HepG2 (cell line): Measurements from ENCODE around the gene ADAMTS13. TPM values are rescaled to one million over a fixed set of nuclear protein-coding genes. Genes with fewer than 3 reads are reported as not detected.

ENCODE experiments used
- ATAC-seq: fragments of 200-7000 bp; cut with Tn5 transposase; 3 replicates; pipeline ENCODE4 v1.9.1; 2020; ENCODE audit warnings: mild to moderate bottlenecking, moderate library complexity
- BruUV-seq: library from RNA; stranded (reverse); fragments of 400-500 nt; replicated peaks from 2 replicates; lab custom pipeline; 2021; lab: Mats Ljungman, UMichigan
- CTCF ChIA-PET: fragments of 300-600 bp; formaldehyde crosslinking; extraction: SDS; loops from one replicate; lab custom pipeline; 2021; ENCODE audit warnings: low total read pairs, inconsistent platforms, low intra/inter-chr PET ratio; lab: Yijun Ruan, JAX
- POLR2A ChIA-PET: fragments of 350-600 bp; sonication (Branson Sonifier 250); formaldehyde crosslinking; loops from one replicate; lab custom pipeline; 2020; ENCODE audit warnings: antibody characterized with exemption, inconsistent platforms; lab: Yijun Ruan, JAX
- DNase-seq: peaks from one replicate; pipeline ENCODE4 v3.0.0-alpha.2; 2015; ENCODE audit warnings: low spot score
- FAIRE-seq: peaks from 3 replicates; lab custom pipeline; 2011; peaks lifted over from hg19 to GRCh38; lab: Jason Lieb, UNC
- H2AFZ ChIP-seq: one replicate; pipeline ENCODE4 v1.6.1; 2011; ENCODE audit warnings: low read length, inconsistent platforms
- H3K27ac ChIP-seq: fragments of 300-600 bp; 3 replicates; pipeline ENCODE4 v1.8.0; 2011; ENCODE audit warnings: mixed run types, mild to moderate bottlenecking, mixed read lengths, low read length, inconsistent platforms; ENCODE audit not compliant: insufficient read depth; ENCODE audit errors: extremely low read length
- H3K27me3 ChIP-seq, 2 experiments: fragments of 200-600 bp in 1 of 2; 2 replicates in 1 of 2; 3 replicates in 1 of 2; pipeline versions ENCODE4 v1.6.0 to v1.8.0; 2011; ENCODE audit warnings: low read length in 2 of 2, mild to moderate bottlenecking in 2 of 2, moderate library complexity in 2 of 2, inconsistent platforms in 1 of 2; ENCODE audit not compliant: insufficient read depth in 2 of 2, control insufficient read depth in 1 of 2
- H3K36me3 ChIP-seq, 2 experiments: fragments of 200-600 bp in 1 of 2; replicated peaks in 1 of 2; 2 replicates in 1 of 2; 3 replicates in 1 of 2; pipeline versions ENCODE4 v1.5.1 to v1.8.0; 2011; ENCODE audit warnings: low read length in 2 of 2, inconsistent platforms in 1 of 2; ENCODE audit not compliant: insufficient read depth in 2 of 2, control insufficient read depth in 1 of 2
- H3K4me1 ChIP-seq: 2 replicates; pipeline ENCODE4 v1.5.1; 2012; ENCODE audit warnings: low read length, inconsistent platforms; ENCODE audit not compliant: insufficient read depth
- H3K4me2 ChIP-seq: 2 replicates; pipeline ENCODE4 v1.6.0; 2011; ENCODE audit warnings: low read depth, low read length, inconsistent platforms
- H3K4me3 ChIP-seq, 3 experiments: fragments of 200-600 bp in 1 of 3; sonication (generic), shearing (Covaris generic) in 1 of 3; replicated peaks in 1 of 3; 2 replicates each; pipeline ENCODE4 v1.5.1; 2011 to 2016; ENCODE audit warnings: low read length in 3 of 3, inconsistent platforms in 2 of 3, low read depth in 2 of 3, mild to moderate bottlenecking in 2 of 3, control low read depth in 1 of 3, mixed read lengths in 1 of 3; ENCODE audit not compliant: insufficient read depth in 1 of 3
- H3K79me2 ChIP-seq: one replicate; pipeline ENCODE4 v1.6.1; 2011; ENCODE audit warnings: low read length, inconsistent platforms; ENCODE audit not compliant: insufficient read depth
- H3K9ac ChIP-seq: 2 replicates; pipeline ENCODE4 v1.6.0; 2011; ENCODE audit warnings: mild to moderate bottlenecking, low read depth, low read length, inconsistent platforms; ENCODE audit not compliant: insufficient read depth
- H3K9me3 ChIP-seq: 2 replicates; pipeline ENCODE4 v1.5.1; 2012; ENCODE audit warnings: mild to moderate bottlenecking, low read length
- H4K20me1 ChIP-seq: 2 replicates; pipeline ENCODE4 v1.6.0; 2011; ENCODE audit warnings: inconsistent platforms, mild to moderate bottlenecking, low read length, moderate library complexity; ENCODE audit not compliant: insufficient read depth
- CAMTA2 ChIP-seq: sonication (generic); formaldehyde crosslinking; IDR thresholded peaks from 2 replicates; pipeline ENCODE4 v1.4.0; 2020; ENCODE audit warnings: mild to moderate bottlenecking, missing genetic modification reagents, borderline replicate concordance
- SAP130 ChIP-seq: IDR thresholded peaks from 2 replicates; pipeline ENCODE4 v1.6.1; 2016; ENCODE audit warnings: low read depth
- SP4 ChIP-seq: sonication (generic); formaldehyde crosslinking; IDR thresholded peaks from 2 replicates; pipeline ENCODE4 v1.8.1; 2023; ENCODE audit warnings: mild to moderate bottlenecking, missing genetic modification reagents
- TCF7 ChIP-seq: sonication (generic); IDR thresholded peaks from 2 replicates; pipeline ENCODE4 v1.6.1; 2016; ENCODE audit warnings: antibody characterized with exemption, low read depth
- ZNF343 ChIP-seq: sonication (generic); formaldehyde crosslinking; IDR thresholded peaks from 2 replicates; pipeline ENCODE4 v1.4.0; 2020; ENCODE audit warnings: mild to moderate bottlenecking, missing genetic modification reagents
- ZNF44 ChIP-seq: sonication (generic); formaldehyde crosslinking; IDR thresholded peaks from 2 replicates; pipeline ENCODE4 v1.5.1; 2020; ENCODE audit warnings: mild to moderate bottlenecking, missing genetic modification reagents
- WGBS: methylation state at CpG from one replicate; pipeline ENCODE4 v1.1.6; 2017; ENCODE audit warnings: low lambda C conversion rate; 5-methylcytosine and 5-hydroxymethylcytosine counted together
- in situ Hi-C: cut with HindIII; loops from 2 replicates; pipeline ENCODE4 v1.10.0; 2017; ENCODE audit warnings: low pct_unique_long_range_greater_than_20kb; ENCODE audit not compliant: extremely low pct_ligation_motif_present
- intact Hi-C: fragments of 100-400 bp; cut with micrococcal nuclease; formaldehyde crosslinking; loops from one replicate; pipeline ENCODE4 v1.10.0; 2022; ENCODE audit not compliant: unreplicated experiment
- polyA plus RNA-seq, 8 experiments: library from polyadenylated mRNA; depleted of rRNA in 3 of 8; stranded (reverse) in 7 of 8; unstranded in 1 of 8; fragments of >200 nt; fragmentation: Illumina TruSeq in 4 of 8; extraction: Trizol in 4 of 8; gene quantifications; 2 replicates each; pipeline versions ENCODE4 v1.2.1 to v1.2.3, GENCODE V29; 2011 to 2016; ENCODE audit warnings: low read depth in 4 of 8, missing spikeins in 1 of 8, mixed read lengths in 1 of 8; ENCODE audit not compliant: insufficient read depth in 1 of 8
- total RNA-seq, 5 experiments: library from RNA; depleted of rRNA; stranded (reverse); fragments of >200 nt; fragmentation: Illumina TruSeq; extraction: Trizol; gene quantifications; 2 replicates each; pipeline ENCODE4 v1.2.3, GENCODE V29; 2016; ENCODE audit warnings: low read depth in 1 of 5
- TF ChIP-seq, protein P1 (sequence below): sonication (generic); formaldehyde crosslinking; conservative IDR thresholded peaks from 2 replicates; pipeline ENCODE4 v1.5.0; 2020; ENCODE audit warnings: missing genetic modification reagents
- TF ChIP-seq, protein P2 (sequence below): sonication (generic); formaldehyde crosslinking; IDR thresholded peaks from 2 replicates; pipeline ENCODE4 v1.5.1; 2020; ENCODE audit warnings: mild to moderate bottlenecking, missing genetic modification reagents, borderline replicate concordance

Gene ADAMTS13
- total and polyA plus RNA-seq, 2 of the 13 experiments (the other 11 are each of a cell fraction or from before 2014, with no cell fraction given), result 0.91 to 4.5 TPM

DNA sequence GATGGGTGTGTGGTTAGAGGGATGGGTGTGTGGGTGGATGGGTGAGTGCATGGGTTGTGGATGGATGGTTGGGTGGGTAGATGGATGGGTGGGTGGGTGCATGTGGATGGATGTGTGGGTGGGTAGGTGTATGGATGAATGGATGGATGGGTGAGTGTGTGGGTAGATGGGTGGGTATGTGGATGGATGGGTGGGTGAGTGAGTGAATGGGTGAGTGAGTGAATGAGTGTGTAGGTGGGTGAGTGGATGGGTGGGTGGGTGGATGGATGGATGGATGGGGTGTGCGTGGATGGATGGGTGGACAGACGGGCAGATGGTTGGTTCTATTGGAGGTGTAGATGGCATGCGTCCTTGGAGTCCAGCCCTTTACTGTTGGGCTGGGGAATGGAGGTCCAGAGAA lies 28.8 kb upstream of the ADAMTS13 start:
- CTCF ChIA-PET, result no interaction called here
- in situ Hi-C loops, result no loop called here
- H2AFZ ChIP-seq, result no peak overlapping the region

More for the DNA sequence above, 28.8 kb upstream of the ADAMTS13 start:
- no peak for FAIRE-seq
- H3K27ac ChIP-seq, result no peak overlapping the region
- H3K79me2 ChIP-seq, result no peaks in the 10 kb centered on the region
- no peak overlapping the region for H3K9ac ChIP-seq
- no peak for ATAC-seq
- H3K4me2 ChIP-seq, result peak overlapping the region; percentile 65; the same call in 1 of the 2 replicates
- no peak for DNase-seq
- H3K36me3 ChIP-seq, result no peaks in the 10 kb centered on the region
- no peaks in the 10 kb centered on the region for H4K20me1 ChIP-seq
- H3K4me3 ChIP-seq, result no peak overlapping the region
- TF ChIP-seq, protein P1, sequence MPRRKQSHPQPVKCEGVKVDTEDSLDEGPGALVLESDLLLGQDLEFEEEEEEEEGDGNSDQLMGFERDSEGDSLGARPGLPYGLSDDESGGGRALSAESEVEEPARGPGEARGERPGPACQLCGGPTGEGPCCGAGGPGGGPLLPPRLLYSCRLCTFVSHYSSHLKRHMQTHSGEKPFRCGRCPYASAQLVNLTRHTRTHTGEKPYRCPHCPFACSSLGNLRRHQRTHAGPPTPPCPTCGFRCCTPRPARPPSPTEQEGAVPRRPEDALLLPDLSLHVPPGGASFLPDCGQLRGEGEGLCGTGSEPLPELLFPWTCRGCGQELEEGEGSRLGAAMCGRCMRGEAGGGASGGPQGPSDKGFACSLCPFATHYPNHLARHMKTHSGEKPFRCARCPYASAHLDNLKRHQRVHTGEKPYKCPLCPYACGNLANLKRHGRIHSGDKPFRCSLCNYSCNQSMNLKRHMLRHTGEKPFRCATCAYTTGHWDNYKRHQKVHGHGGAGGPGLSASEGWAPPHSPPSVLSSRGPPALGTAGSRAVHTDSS (CRISPR knock-in tag), result no peak
- TF ChIP-seq CAMTA2 (CRISPR knock-in tag), result no peak
- no peak for TF ChIP-seq ZNF343 (CRISPR knock-in tag)
- TF ChIP-seq SP4, result no peak
- TF ChIP-seq, protein P2, sequence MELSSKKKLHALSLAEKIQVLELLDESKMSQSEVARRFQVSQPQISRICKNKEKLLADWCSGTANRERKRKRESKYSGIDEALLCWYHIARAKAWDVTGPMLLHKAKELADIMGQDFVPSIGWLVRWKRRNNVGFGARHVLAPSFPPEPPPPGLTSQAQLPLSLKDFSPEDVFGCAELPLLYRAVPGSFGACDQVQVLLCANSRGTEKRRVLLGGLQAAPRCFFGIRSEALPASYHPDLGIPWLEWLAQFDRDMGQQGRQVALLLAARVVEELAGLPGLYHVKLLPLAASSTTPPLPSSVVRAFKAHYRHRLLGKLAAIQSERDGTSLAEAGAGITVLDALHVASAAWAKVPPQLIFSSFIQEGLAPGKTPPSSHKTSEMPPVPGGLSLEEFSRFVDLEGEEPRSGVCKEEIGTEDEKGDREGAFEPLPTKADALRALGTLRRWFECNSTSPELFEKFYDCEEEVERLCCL, result no peak
- TF ChIP-seq TCF7, result no peak
- TF ChIP-seq SAP130, result no peak
- TF ChIP-seq ZNF44, result no peak
- WGBS, result 73% methylated on average over 3 of the region's 3 CpGs
- H3K9me3 ChIP-seq, result no peaks in the 10 kb centered on the region
- no TSS peak for BruUV-seq
- POLR2A ChIA-PET, result interaction anchor here (1.1 kb wide), 1 partner anchor 18 kb away, joined by 3 read pairs; no protein-coding TSS in a partner anchor
- peaks cover 75% of the 10 kb centered on the region for H3K4me1 ChIP-seq
- intact Hi-C loops, result no loop called here
- H3K27me3 ChIP-seq, result no peaks in the 10 kb centered on the region
